Effector CD4-positive, alpha-beta T cell (primary cell): Measurements from ENCODE around the gene KDM4B.
"Not testable (repeated sequence)": the region's sequence is repeated elsewhere in the genome, so short reads cannot be mapped to it uniquely, and the experiment has no call there.

Source experiments
- DNase-seq: peaks from one replicate; pipeline ENCODE4 v3.0.0-alpha.2; 2020

The KDM4B gene

DNA sequence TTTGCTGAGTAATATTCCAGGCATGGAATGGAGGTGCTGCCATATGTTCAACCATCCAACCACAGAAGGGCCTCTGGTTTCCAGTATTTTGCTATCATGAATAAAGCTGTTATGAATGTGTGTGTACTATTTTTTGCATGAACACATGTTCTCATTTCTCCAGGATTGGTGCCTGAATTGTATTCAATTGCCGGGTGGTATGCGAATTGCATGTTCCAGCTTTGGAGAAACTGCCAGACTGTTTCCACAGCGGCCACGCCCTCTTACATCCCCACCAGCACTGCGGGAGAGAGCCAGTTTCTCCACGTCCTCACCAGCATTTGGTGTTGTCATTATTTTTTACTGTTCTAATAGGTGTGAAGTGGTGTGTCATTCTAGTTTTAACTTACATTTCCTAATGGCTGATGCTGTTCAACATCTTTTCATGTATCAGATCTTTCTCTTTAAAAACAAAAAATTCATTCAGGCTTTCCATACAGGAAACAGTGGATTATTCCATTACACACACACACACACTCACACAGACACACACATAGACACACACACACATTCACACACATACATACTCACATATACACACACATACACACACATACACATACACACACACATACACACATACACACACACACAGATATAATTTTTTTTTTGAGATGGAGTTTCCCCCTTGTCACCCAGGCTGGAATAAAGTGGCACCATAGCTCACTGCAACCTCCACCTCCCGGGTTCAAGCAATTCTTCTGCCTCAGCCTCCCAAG, 217.6 kb downstream of the KDM4B start:
- DNase-seq = no peak

DNA sequence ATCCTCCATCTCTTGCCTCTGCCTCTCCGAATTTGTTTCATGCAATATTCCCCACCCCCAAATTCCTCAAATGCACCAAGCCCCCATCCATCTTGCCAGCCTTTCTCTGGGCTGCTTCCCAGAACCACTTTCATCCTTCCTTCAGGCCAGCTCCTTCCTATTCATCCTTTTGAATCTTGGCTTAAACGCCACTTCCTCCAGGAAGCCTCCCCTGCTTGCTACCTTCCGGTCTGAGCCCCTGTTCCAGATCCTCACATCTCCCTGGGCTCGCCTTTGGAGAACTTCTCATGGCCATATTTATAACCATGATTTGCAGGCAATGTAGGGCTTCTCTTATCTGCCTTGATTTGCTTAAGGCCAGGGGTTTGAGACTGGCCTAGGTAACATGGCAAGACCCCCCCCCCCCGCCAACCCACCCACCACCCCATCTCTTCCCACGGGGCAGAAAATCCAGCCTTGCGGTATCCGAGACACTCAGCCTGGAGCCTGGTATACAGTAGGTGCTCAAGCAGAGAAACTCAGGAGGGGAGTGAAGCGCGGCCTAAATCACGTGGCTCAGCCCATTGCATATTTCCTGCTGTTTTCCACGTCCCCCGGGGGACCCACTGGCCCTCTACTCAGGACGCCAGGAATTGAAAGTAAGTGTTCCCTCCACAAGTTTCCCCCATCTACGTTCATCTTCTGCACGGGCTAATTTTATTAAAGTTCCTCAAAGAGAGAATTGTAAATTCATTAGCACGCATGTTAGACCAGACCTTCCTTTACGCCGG, 219.8 kb downstream of the KDM4B start:
- no peak for DNase-seq

GRCh38 chr19:5189318-5189607, 220.3 kb downstream of the KDM4B start:
- no peak for DNase-seq

GRCh38 chr19:5191091-5191490, 222.2 kb downstream of the KDM4B start:
- no peak for DNase-seq

- DNase-seq = no peak
Measured at GRCh38 chr19:5192568-5192967, 223.7 kb downstream of the KDM4B start.

GRCh38 chr19:5193192-5193591, 224.3 kb downstream of the KDM4B start:
- DNase-seq = no peak

GRCh38 chr19:5194641-5195040, 225.7 kb downstream of the KDM4B start:
- no peak for DNase-seq

- not testable (repeated sequence) for DNase-seq
Measured at GRCh38 chr19:5195587-5195986, 226.7 kb downstream of the KDM4B start.

DNA sequence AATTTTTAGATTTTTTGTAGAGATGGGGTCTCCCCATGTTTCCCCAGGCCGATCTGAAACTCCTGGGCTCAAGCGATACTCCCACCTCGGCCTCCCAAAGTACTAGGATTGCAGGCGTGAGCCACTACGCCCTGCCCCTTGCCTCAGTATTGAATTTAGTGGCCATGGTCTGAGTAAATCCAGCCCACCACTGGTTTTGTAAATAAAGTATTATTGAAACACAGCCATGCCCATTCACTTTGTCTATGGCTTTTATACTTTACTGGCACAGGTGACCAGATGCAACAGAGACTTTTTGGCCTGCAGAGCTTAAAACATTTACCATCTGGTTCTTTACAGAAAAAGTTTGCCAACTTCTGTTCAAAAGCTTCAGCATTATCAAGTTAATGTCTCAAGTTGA, 227.9 kb downstream of the KDM4B start:
- DNase-seq = no peak

DNA sequence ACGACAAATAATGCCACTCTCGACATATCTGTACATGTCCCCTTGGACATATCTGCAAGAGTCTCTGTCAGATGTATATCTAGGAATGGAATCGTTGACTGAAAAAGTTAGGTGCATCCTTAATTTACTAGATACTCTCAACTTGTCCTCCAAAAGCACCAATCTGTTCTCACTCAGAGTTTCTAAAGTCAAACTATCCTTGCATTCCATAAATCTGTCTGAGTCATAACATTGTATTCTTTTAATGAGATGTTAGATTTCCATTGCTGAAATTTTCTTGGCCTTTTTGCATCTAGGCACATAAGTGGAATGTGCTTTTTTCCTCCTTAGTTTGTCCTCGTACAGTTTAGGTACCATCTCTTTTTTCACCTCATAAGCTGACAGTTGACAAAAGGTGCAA, 231.9 kb downstream of the KDM4B start:
- DNase-seq = no peak

- no peak for DNase-seq
Measured at GRCh38 chr19:5202553-5202952, 233.6 kb downstream of the KDM4B start.
